IgD-negative memory B cell (primary cell): ENCODE measurements around the gene GPR107. TPM values are rescaled to one million over a fixed set of nuclear protein-coding genes. Genes with fewer than 3 reads are reported as not detected.

Experiments used
- H3K27ac Mint-ChIP-seq, 3 donors: one replicate each; pipeline ENCODE4 v1.8.0; 2020 to 2022; ENCODE audit warnings: mild to moderate bottlenecking in 3 of 3, mixed read lengths in 3 of 3, moderate library complexity in 1 of 3
- H3K27me3 Mint-ChIP-seq: one replicate; pipeline ENCODE4 v1.8.0; 2021; ENCODE audit warnings: mixed read lengths
- H3K36me3 Mint-ChIP-seq: one replicate; pipeline ENCODE4 v1.8.0; 2020; ENCODE audit warnings: mild to moderate bottlenecking, mixed read lengths
- H3K4me1 Mint-ChIP-seq, 3 donors: one replicate each; pipeline ENCODE4 v1.8.0; 2020 to 2022; ENCODE audit warnings: mixed read lengths in 3 of 3, mild to moderate bottlenecking in 1 of 3
- H3K4me3 Mint-ChIP-seq, 4 donors: one replicate each; pipeline ENCODE4 v1.8.0; 2020 to 2022; ENCODE audit warnings: mild to moderate bottlenecking in 4 of 4, mixed read lengths in 4 of 4, moderate library complexity in 3 of 4
- H3K9me3 Mint-ChIP-seq, 3 donors: one replicate each; pipeline ENCODE4 v1.8.0; 2020 to 2021; ENCODE audit warnings: mixed read lengths in 3 of 3, mild to moderate bottlenecking in 1 of 3
- polyA plus RNA-seq: library from polyadenylated mRNA; unstranded; fragments of 300-500 nt; fragmentation: Illumina TruSeq; gene quantifications from one replicate; pipeline ENCODE4 v1.2.3, GENCODE V29; 2021

The GPR107 gene
- polyA plus RNA-seq, 1 donor from 2014 or later, result 2.1 TPM

DNA sequence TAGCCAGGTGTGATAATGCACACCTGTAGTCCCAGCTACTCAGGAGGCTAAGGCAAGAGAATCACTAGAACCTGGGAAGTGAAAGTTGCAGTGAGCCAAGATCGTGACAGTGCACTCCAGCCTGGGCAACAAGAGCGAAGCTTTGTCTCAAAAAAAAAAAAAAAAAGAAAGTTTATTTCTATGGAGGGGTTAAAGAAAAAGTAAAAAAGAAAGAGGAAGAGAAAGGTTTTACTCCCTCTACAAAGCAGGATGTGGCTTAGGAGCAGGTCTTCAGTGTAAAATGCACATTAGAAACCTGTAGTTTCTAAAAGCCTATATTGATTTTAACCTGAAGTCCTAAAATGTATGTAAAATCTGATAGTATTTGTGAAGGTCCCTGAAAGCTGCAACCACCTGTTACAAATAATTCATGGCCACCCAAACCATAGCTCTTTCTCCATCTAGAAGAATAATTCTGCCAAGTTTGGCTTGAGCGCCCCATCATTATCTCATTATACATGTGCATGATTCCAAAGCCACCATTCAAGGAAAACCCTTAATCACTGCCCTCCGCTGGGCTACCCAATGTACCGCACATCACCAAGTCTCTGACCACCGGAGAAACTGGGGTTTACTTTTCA, 14.1 kb upstream of the GPR107 start:
- H3K27ac Mint-ChIP-seq, result peak overlapping the region; percentile 98 to 99 (median 99)
- H3K4me3 Mint-ChIP-seq, result peak overlapping the region; percentile 85 to 99 (median 96)
- peaks cover 44 to 51% (median 49%) of the 10 kb centered on the region in 3 donors for H3K4me1 Mint-ChIP-seq
- H3K9me3 Mint-ChIP-seq, result peaks cover 0 to 1% (median 0%) of the 10 kb centered on the region in 3 donors
- no peaks in the 10 kb centered on the region for H3K27me3 Mint-ChIP-seq
- H3K36me3 Mint-ChIP-seq, result peaks cover 1% of the 10 kb centered on the region

DNA sequence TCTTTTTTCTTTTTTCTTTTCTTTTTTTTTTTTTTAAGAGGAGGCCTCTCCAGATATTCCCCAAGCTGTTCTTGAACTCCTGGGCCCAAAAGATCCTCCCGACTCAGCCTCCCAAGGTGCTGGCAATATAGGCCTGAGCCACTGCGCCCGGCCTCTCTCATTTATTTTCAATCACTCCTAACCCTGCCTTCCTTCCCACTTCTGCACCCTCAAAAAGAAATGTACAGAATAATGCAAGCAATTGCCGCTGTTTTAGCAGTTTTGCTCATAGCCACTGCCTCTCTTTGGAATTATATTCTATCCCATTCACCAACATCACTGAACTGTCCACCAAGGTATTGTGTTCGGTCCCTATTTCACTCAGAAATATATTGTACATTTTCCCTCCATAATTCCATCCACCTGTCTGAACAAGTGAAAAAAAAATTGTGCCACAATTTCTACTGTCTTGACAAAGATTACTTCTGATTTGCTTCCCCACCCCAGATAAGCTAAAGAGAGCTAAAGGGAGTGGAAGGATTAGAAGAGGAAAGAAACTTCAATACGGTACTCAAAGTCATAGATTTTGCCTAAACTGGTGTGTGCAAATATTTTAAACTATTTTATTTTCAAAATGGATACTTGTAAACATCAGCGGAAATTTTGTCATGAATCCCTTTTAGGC, 12.6 kb upstream of the GPR107 start:
- no peaks in the 10 kb centered on the region for H3K36me3 Mint-ChIP-seq

DNA sequence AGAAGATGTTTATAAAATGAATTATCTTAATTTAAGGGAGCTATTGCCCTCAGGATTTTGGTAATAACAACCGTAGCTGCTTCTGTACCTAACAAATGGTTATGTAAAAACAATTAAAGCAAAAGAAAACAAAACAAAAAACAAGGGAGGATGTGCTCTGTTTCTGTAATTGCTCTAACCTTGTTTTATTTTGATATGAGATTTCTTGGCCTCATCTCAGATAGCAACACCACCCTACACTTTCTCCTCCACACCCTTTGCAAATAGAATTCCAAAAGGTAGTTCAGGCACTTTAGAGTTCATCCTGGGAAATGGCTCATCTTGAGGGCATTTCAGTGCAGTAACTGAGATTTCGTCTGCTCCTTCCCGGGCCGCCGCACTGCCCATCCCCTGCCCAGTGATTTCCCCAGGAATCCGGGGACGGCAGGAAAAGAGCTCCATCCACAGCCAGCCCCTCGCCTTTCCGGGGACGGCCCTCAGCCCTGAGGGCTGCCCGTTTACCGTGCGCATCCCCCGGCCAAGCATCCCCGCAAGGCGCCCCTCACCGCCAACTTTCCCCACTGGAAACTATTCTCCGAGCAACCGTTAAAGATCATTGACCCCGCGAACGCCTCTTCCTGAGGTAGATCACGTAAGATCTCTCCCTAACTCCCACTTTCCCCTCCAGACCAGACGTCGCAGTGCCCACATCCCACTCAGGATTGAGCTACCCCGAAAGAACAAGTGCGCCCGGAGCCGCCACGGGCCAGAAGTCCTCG, 11.9 kb upstream of the GPR107 start:
- H3K4me3 Mint-ChIP-seq, result peak overlapping the region; percentile 95 to 99 (median 96)
- no peaks in the 10 kb centered on the region for H3K27me3 Mint-ChIP-seq
- H3K36me3 Mint-ChIP-seq, result no peaks in the 10 kb centered on the region
- peaks cover 0 to 1% (median 0%) of the 10 kb centered on the region in 3 donors for H3K9me3 Mint-ChIP-seq
- peaks cover 36 to 51% (median 47%) of the 10 kb centered on the region in 3 donors for H3K4me1 Mint-ChIP-seq
- H3K27ac Mint-ChIP-seq, result peak overlapping the region; percentile 98 to 99 (median 99)

More for the DNA sequence above, 12.6 kb upstream of the GPR107 start:
- Mint-ChIP-seq H3K9me3 (peaks cover 0 to 1% (median 0%) of the 10 kb centered on the region in 3 donors), H3K4me3 (peak overlapping the region; percentile 95 to 99 (median 96)), H3K27me3 (no peaks in the 10 kb centered on the region), H3K27ac (peak overlapping the region; percentile 98 to 99 (median 99)), H3K4me1 (peaks cover 40 to 55% (median 50%) of the 10 kb centered on the region in 3 donors)

DNA sequence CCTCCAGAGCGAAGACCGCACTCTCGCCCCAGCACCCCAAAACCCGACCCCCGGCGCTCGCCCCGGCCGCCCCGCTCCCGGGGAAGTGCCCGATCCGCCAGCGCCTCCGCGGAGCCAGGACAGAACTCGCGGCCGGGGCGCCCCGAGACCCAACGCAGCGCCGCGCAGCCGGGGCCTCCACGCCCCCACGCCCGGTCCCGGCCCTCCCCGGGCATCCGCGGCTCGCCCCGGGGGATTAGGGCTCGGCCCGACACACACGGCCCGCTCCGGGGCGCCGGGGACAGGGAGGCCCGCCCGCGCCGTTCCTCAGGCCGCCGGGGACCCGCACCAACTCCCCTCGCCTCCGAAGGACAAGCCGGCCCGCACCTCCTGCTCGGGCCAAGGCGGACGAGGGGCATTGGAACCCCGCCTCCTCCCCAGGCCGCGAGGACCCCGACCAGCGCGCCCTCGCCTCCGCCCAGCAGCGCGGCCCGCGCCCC, 11.3 kb upstream of the GPR107 start:
- peak overlapping the region; percentile 98 to 99 (median 99) for H3K27ac Mint-ChIP-seq
- H3K9me3 Mint-ChIP-seq, result peaks cover 0 to 1% (median 0%) of the 10 kb centered on the region in 3 donors
- H3K4me3 Mint-ChIP-seq, result peak overlapping the region; percentile 95 to 99 (median 96)
- H3K36me3 Mint-ChIP-seq, result no peaks in the 10 kb centered on the region
- H3K27me3 Mint-ChIP-seq, result no peaks in the 10 kb centered on the region
- peaks cover 31 to 45% (median 42%) of the 10 kb centered on the region in 3 donors for H3K4me1 Mint-ChIP-seq

DNA sequence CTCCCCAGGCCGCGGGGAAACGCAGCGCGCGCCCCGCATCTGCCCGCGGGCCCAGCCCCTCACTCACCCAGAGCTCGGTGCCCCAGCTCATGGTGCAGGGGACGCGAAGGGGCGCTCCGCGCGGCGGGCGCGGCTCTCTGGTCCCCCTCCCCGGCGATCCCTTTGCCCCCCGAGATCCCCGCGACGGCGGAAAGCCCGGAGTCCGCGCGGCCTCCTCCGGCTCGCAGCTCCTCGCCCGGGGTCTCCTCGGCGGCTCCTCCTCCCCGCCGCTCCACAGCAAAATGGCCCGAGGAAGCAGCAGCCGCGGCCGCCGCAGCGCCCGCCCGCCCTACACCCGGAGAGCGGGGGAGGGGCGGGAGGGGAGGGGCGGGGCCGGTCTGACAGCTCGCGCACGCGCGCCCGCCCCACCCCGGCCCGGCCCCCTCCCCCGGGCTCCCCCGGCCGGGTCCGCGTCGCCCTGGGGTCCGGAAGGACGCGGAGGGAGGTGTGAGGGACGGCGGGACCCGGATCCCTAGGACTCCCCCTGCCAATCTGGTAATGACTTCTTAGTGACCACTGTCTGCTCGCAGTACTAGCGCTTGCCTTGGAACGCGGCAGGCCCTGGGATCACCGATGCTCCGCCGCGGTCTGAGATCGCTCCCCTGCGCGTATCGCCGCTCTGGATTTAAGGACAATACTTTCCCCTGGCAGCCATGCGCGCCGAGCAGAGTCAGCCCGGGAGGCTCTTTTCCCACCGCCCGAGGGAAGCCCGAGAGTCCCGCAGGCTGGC, 10.6 kb upstream of the GPR107 start, which contains the start of gene FNBP1:
TSS of gene FNBP1 (minus strand) at position 305 of the 769 bp plus-strand sequence. CDS start at position 91, 214 bp downstream.
- Mint-ChIP-seq H3K36me3 (no peaks in the 10 kb centered on the region), H3K4me3 (peak within 1 kb of the TSS; percentile 95 to 99 (median 96)), H3K9me3 (peaks cover 0 to 1% (median 0%) of the 10 kb centered on the region in 3 donors), H3K27ac (peak within 1 kb of the TSS; percentile 98 to 99 (median 99)), H3K4me1 (peaks cover 31 to 40% (median 37%) of the 10 kb centered on the region in 3 donors), H3K27me3 (no peaks in the 10 kb centered on the region)

DNA sequence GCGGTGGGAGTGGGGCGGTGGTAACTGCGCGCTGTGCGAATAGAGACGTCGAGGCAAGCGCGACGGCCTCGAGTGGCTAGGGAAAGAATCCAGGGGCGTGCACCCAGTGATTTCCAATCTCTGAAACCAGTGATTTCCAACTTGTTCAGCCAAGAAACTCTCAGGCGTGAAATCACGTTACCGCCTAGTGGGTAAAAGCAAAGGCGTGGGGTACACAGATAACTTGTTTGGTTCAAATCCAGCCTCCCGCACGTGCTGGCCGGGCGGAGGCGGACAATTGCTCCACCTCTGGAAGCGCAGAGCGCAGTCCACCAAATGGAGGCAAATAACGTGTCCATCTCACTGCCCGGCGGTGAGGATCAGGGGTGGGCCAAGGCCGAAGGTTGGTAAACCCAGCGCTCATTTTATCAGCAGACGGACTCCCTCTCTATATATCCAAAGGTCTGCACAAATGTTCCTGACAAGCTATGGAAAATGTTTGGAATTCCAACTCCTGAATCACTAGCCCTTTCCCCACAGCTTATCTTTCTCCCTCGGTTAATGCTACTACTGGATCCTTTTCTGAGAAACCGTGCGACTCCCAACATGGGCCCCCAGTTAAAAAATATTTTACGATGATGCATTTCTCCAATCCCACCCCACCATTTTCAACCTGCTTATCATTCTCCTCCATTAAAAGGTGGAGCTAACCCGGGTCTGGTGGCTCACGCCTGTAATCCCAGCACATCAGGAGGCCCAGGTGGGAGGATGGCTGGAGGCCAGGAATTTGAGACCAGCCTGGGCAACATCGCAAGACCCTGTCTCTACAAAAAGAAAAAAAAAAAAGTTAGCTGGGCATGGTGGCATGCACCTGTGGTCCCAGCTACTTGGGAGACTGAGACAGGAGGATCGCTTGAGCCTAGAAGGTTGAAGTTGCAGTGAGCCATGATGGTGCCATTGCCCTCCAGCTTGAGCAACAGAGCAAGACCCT, 9.8 kb upstream of the GPR107 start:
- Mint-ChIP-seq H3K4me1 (peaks cover 27 to 33% (median 31%) of the 10 kb centered on the region in 3 donors), H3K27me3 (no peaks in the 10 kb centered on the region), H3K36me3 (no peaks in the 10 kb centered on the region), H3K9me3 (peaks cover 0 to 1% (median 0%) of the 10 kb centered on the region in 3 donors), H3K4me3 (peak overlapping the region; percentile 77 to 98 (median 92)), H3K27ac (peak overlapping the region; percentile 83 to 94 (median 90))

DNA sequence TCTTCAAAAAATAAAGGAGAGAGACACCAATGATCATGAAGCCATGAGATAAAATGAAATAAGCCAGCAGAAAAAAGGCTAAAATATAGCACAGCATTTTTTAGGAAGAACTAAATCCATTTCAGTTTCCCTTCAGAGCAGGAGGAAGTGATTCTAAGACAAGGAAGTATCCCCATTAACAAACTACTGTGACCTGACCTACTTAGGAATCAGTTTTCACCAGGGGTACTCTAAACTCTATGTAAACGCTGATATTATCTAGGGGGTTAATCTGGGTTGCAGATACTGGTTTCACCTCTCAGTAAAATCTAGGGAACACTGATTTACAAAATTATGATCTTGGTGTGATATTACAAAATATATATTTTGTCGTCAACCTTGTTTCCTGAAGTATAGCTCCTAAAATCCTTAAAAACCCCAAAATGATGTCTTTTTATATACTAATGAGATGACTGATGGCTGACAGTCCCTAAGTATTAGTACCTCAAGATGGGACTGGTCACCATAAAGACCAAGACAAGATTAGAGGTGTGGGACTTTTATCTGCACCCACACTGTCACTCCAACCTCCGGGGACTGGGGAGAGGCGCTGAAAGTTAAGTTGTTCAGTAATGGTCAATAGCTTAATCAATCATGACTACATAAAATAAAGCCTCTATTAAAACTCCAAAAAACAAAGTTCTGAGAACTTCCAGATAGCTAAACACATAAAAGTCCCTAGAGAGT, 7.8 kb upstream of the GPR107 start:
- peaks cover 22 to 27% (median 22%) of the 10 kb centered on the region in 3 donors for H3K4me1 Mint-ChIP-seq
- H3K36me3 Mint-ChIP-seq, result no peaks in the 10 kb centered on the region
- peaks cover 0 to 1% (median 0%) of the 10 kb centered on the region in 3 donors for H3K9me3 Mint-ChIP-seq

DNA sequence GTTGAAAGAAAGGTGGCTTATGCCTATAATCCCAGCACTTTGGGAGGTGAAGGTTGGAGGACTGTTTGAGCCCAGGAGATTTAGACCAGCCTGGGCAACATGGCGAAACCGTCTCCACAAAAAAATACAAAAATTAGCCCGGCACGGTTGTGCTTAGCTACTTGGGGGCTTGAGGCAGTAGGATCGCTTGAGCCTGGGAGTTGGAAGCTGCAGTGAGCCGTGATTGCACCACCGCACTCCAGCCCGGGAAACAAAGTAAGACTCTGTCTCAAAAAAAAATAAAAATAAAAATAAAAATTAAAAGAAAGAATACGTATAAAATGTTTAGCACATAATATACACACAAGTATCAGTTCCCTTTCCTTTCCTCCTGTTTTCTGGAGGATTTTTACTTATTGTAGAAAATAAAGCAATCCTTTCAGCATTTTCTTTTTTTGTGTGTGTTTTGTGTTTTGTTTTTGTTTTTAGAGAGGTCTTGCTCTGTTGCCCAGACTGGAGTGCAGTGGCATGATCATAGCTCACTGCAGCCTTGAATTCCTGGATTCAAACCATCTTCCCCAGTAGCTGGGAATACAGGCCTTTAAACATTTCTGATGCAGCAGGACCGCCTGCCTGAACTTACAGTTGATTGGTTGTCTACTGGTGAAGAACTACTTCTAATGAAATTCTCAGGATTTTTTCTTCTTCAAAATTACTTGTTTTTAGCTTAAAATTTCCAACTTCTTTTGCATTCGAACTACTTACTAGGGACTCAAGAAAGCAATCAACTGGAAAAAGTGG, 4.1 kb upstream of the GPR107 start:
- Mint-ChIP-seq H3K4me1 (peaks cover 28 to 31% (median 30%) of the 10 kb centered on the region in 3 donors), H3K27ac (peak overlapping the region in 1 of 3 donors; percentile 53), H3K36me3 (no peaks in the 10 kb centered on the region), H3K4me3 (peak overlapping the region in 1 of 4 donors; percentile 56), H3K27me3 (no peaks in the 10 kb centered on the region), H3K9me3 (no peaks in the 10 kb centered on the region)

More for the DNA sequence above, 7.8 kb upstream of the GPR107 start:
- Mint-ChIP-seq H3K27ac (peak overlapping the region; percentile 67 to 94 (median 71)), H3K4me3 (peak overlapping the region; percentile 2 to 92 (median 56)), H3K27me3 (no peaks in the 10 kb centered on the region)

DNA sequence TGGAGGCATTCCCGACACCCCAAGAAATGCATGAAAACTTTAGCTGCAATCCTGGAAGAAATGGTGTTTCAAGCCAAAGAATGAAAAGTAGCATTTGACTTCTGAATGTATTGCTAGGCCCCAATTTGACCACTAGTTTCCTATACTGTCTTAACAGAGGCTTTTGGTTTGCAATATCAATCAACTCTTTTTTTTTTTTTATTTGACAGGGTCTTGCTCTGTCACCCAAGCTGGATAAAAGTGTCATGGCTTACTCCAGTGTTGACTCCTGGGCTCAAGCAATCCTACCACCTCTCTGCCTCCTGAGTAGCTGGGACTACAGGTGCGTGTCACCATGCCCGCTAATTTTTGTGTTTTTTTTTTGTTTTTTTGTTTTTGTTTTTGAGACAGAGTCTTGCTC, 3.2 kb upstream of the GPR107 start:
- Mint-ChIP-seq H3K9me3 (no peaks in the 10 kb centered on the region), H3K27me3 (no peaks in the 10 kb centered on the region), H3K4me3 (peak overlapping the region in 1 of 4 donors; percentile 56), H3K4me1 (peaks cover 20 to 27% (median 25%) of the 10 kb centered on the region in 3 donors), H3K36me3 (no peaks in the 10 kb centered on the region), H3K27ac (peak overlapping the region in 2 of 3 donors; percentile 35 to 53)

DNA sequence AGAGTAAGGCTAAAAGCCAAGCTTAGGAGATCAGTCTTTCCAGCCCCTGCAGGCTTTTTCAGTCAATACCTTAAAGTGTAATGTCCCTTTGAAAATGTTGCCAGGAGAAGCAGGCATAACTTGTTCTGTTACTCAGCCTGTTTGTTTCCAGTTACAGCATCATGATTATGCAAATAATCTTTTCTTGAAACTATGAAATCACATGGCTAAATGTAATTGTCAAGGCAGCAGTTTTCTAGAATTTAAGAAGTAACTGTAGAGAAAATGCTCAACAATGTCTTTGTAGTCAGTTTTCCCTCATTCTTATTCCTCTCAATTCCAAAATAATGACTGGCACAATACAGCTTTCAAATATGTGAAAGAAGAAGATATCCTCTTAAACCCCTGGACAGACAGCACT, 1.9 kb upstream of the GPR107 start:
- H3K4me3 Mint-ChIP-seq, result peak overlapping the region in 3 of 4 donors; percentile 63 to 97 (median 85)
- peaks cover 17 to 18% (median 18%) of the 10 kb centered on the region in 3 donors for H3K4me1 Mint-ChIP-seq
- H3K27me3 Mint-ChIP-seq, result no peaks in the 10 kb centered on the region
- H3K27ac Mint-ChIP-seq, result peak overlapping the region in 2 of 3 donors; percentile 57 to 78
- no peaks in the 10 kb centered on the region for H3K36me3 Mint-ChIP-seq
- H3K9me3 Mint-ChIP-seq, result no peaks in the 10 kb centered on the region

DNA sequence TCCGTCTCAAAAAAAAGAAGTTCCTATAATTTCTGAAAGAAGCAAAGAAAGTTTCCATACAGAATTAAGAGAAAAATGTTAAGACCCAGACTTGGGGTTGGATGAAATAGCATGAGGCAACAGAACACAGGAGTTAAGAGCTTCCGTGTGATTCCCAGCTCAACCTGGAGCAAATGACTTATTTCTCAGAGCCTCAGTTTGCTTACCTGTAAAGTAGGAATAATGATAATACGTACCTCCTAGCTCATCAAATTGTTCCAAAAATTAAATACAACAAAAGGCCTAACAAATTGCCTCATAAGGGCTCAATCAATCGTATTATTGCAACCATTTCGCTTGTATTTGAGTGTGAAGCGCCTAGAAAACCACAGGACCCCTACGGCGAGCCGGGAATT, 600 bp upstream of the GPR107 start:
- Mint-ChIP-seq H3K4me3 (peak overlapping the region; percentile 91 to 97 (median 95)), H3K27me3 (no peaks in the 10 kb centered on the region), H3K4me1 (peaks cover 17 to 19% (median 18%) of the 10 kb centered on the region in 3 donors), H3K9me3 (no peaks in the 10 kb centered on the region), H3K27ac (peak overlapping the region; percentile 94 to 97 (median 96)), H3K36me3 (no peaks in the 10 kb centered on the region)

DNA sequence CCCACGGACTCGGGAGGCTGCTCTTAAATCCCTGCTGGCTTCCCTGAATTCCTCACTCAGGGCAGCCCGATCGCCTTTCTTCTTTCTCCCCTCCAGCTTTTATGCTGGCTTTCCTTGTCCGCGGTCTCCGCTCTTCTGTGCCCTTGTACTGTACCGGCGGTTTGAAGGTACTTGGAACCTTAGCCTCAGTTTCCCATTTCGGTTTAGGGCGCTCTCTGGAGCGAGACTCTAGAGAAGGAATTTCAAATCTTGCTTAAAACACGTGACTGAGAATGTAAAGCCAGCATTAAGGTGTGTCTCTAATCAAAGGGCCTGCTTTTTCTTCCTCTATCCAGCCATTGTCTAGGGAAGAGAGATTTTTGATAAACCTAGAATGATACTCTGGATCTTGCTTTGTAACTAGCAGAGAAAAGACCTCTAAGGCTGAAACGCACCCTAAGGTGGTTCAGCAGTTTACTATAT, 650 bp downstream of the GPR107 start:
- H3K4me1 Mint-ChIP-seq, result peaks cover 17 to 22% (median 18%) of the 10 kb centered on the region in 3 donors
- H3K4me3 Mint-ChIP-seq, result peak overlapping the region; percentile 91 to 97 (median 95)
- H3K27me3 Mint-ChIP-seq, result no peaks in the 10 kb centered on the region
- H3K9me3 Mint-ChIP-seq, result no peaks in the 10 kb centered on the region
- peak overlapping the region; percentile 86 to 97 (median 96) for H3K27ac Mint-ChIP-seq
- H3K36me3 Mint-ChIP-seq, result no peaks in the 10 kb centered on the region
